ENCODE data around the gene GIPC1. TPM values are rescaled to one million over a fixed set of nuclear protein-coding genes. Genes with fewer than 3 reads are reported as not detected.

Gene GIPC1
- total RNA-seq, 2 experiments from 2014 or later = 26.2 to 30.8 TPM

DNA sequence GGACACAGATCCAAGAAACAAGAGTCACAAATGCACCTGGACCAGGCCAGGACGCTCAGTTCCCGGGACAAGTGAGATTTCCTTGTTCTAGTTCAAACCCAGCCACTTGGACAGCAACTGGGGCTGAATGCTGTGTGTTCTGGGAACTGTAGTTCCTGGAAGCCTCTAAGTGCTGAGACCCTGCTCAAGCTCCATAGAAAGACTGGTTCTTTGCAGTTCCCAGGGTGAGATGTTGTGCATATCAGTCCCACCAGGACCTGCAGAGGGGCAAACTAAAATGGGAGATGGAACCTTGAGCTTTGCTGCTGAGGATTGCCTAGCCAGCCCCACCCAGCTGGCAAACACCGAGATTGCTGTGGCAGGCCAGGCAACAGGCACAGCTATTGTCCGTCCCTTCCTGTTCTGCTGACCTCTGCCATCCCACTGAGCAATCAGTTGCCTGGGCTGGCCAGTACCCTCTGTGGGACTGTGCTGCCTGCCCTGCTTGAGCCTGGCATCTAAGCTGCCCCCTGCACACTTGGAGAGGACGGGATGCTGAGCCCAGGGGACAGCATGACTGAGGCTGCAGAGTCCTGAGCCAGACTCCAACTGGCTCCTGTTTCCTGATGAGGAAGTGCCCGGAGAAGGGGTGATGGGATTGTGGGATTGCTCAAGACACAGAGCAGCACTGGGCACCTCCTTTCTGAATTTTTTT, 1.4 kb upstream of the GIPC1 start:
- Mint-ChIP-seq H3K27ac (no peak overlapping the region), H3K27me3 (peaks cover 7% of the 10 kb centered on the region)
- CTCF ChIA-PET = interaction anchor here (0.9 to 4.3 kb wide), 5 partner anchors 9 to 25 kb away, joined by 3 to 29 read pairs (median 16); partner anchors contain the start of gene DNAJB1

DNA sequence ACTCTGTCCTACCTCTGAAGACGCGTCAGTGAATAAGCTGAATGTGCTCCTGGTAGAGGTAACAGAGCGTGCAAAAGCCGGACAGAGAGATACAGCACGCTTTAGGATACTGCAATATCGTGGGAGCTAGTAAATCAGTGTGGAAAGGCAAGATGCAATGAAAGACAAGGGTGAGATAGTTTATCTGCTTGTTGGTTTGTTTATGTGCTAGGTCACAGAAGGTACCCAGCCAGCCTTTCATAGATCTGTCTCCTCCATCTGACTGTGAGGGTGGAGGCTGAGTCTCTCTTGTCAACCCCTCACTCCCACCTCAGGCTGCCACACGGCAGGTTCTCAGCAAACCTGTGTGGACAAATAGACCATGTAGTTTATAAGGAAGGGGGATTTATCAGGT, 904 bp upstream of the GIPC1 start:
- CTCF ChIA-PET = interaction anchor here (0.6 to 4.3 kb wide), 8 partner anchors 9 to 360 kb away, joined by 3 to 29 read pairs (median 12); partner anchors contain the start of genes ASF1B and PTGER1
- no peak for DNase-seq
- Mint-ChIP-seq H3K4me3 (peak overlapping the region; percentile 67), H3K4me1 (peaks cover 18% of the 10 kb centered on the region), H3K27me3 (peaks cover 7% of the 10 kb centered on the region), H3K9me3 (ENCODE audit: low read depth) (no peaks in the 10 kb centered on the region), H3K36me3 (peaks cover 2% of the 10 kb centered on the region), H3K27ac (peak overlapping the region; percentile 22)
- no peak for ATAC-seq

More for the DNA sequence above, 1.4 kb upstream of the GIPC1 start:
- H3K4me1 Mint-ChIP-seq = peaks cover 18% of the 10 kb centered on the region
- peaks cover 2% of the 10 kb centered on the region for H3K36me3 Mint-ChIP-seq
- no peak for DNase-seq
- no peak for ATAC-seq
- no peak overlapping the region for H3K4me3 Mint-ChIP-seq
- H3K9me3 Mint-ChIP-seq (ENCODE audit: low read depth) = no peaks in the 10 kb centered on the region

GRCh38 chr19:14495672-14496028, 277 bp downstream of the GIPC1 start:
- ATAC-seq = no peak
- H3K4me3 Mint-ChIP-seq = peak overlapping the region; percentile 78
- H3K27me3 Mint-ChIP-seq = peaks cover 7% of the 10 kb centered on the region
- no peak for DNase-seq
- no peaks in the 10 kb centered on the region for H3K9me3 Mint-ChIP-seq (ENCODE audit: low read depth)
- peaks cover 2% of the 10 kb centered on the region for H3K36me3 Mint-ChIP-seq
- H3K4me1 Mint-ChIP-seq = peaks cover 18% of the 10 kb centered on the region
- H3K27ac Mint-ChIP-seq = peak overlapping the region; percentile 24
- CTCF ChIA-PET = interaction anchor here (0.6 to 4.3 kb wide), 12 partner anchors 8 to 359 kb away, joined by 3 to 29 read pairs (median 6); partner anchors contain the start of genes ASF1B and PTGER1

DNA sequence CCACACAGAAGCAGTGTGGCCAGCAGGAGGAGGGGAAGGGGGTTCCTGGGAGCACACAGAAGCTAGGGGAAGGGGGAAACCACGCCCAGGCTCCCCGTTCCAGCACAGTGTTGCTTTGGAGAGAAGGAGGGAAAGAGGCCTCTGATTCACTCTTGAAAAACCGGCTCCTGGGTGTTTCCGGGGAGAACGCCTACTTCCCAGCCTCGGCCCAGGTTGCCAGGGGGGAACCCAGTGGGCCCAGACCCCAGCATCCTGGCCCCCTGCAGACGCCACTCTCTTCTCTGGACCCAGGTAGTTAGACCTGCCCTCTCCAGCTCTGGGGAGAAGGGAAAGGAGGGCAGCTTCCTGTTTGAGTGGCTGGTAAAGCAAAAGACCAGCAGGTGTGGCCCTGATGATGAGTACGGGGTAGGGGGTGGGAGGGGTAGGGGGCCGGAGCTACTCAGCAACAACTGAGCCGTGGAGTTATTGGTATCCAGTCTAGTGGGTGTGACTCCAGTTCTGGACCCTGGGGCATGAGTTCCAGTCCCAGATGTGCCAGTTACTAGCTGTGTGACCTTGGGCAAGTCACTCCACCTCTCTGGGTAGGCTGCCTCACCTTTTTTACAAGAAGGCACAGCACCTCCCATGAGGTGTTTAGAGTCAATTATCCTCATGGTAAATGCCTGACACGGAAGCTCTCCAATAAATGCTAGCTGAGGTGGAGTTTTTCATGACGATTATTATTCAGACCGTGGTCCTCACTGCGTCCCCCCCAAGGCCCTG, 836 bp downstream of the GIPC1 start:
- peaks cover 7% of the 10 kb centered on the region for H3K27me3 Mint-ChIP-seq
- peak overlapping the region; percentile 24 for H3K27ac Mint-ChIP-seq
- ATAC-seq (no peak), DNase-seq (no peak)
- H3K4me1 Mint-ChIP-seq = peaks cover 18% of the 10 kb centered on the region
- peak overlapping the region; percentile 78 for H3K4me3 Mint-ChIP-seq
- peaks cover 2% of the 10 kb centered on the region for H3K36me3 Mint-ChIP-seq
- CTCF ChIA-PET = interaction anchor here (0.6 to 4.3 kb wide), 11 partner anchors 9 to 358 kb away, joined by 3 to 29 read pairs (median 7); partner anchors contain the start of gene ASF1B
- no peaks in the 10 kb centered on the region for H3K9me3 Mint-ChIP-seq (ENCODE audit: low read depth)

GRCh38 chr19:14494411-14494810, 1.5 kb downstream of the GIPC1 start:
- peaks cover 7% of the 10 kb centered on the region for H3K27me3 Mint-ChIP-seq
- H3K36me3 Mint-ChIP-seq = peaks cover 3% of the 10 kb centered on the region
- DNase-seq = no peak
- CTCF ChIA-PET = interaction anchor here (1.3 to 4.3 kb wide), 5 partner anchors 10 to 347 kb away, joined by 3 to 29 read pairs (median 16); no protein-coding TSS in a partner anchor
- peaks cover 18% of the 10 kb centered on the region for H3K4me1 Mint-ChIP-seq
- no peaks in the 10 kb centered on the region for H3K9me3 Mint-ChIP-seq (ENCODE audit: low read depth)
- H3K27ac Mint-ChIP-seq = peak overlapping the region; percentile 34
- ATAC-seq = no peak
- peak overlapping the region; percentile 36 for H3K4me3 Mint-ChIP-seq

GRCh38 chr19:14492756-14493337, 3.1 kb downstream of the GIPC1 start:
- H3K4me1 Mint-ChIP-seq = peaks cover 18% of the 10 kb centered on the region
- H3K36me3 Mint-ChIP-seq = peaks cover 4% of the 10 kb centered on the region
- no peak overlapping the region for H3K27ac Mint-ChIP-seq
- no peak overlapping the region for H3K4me3 Mint-ChIP-seq
- H3K27me3 Mint-ChIP-seq = peaks cover 7% of the 10 kb centered on the region
- DNase-seq (no peak), ATAC-seq (no peak)
- no peaks in the 10 kb centered on the region for H3K9me3 Mint-ChIP-seq (ENCODE audit: low read depth)
- CTCF ChIA-PET = interaction anchor here (1.2 to 2.1 kb wide), 4 partner anchors 12 to 15 kb away, joined by 3 to 5 read pairs (median 4); no protein-coding TSS in a partner anchor

DNA sequence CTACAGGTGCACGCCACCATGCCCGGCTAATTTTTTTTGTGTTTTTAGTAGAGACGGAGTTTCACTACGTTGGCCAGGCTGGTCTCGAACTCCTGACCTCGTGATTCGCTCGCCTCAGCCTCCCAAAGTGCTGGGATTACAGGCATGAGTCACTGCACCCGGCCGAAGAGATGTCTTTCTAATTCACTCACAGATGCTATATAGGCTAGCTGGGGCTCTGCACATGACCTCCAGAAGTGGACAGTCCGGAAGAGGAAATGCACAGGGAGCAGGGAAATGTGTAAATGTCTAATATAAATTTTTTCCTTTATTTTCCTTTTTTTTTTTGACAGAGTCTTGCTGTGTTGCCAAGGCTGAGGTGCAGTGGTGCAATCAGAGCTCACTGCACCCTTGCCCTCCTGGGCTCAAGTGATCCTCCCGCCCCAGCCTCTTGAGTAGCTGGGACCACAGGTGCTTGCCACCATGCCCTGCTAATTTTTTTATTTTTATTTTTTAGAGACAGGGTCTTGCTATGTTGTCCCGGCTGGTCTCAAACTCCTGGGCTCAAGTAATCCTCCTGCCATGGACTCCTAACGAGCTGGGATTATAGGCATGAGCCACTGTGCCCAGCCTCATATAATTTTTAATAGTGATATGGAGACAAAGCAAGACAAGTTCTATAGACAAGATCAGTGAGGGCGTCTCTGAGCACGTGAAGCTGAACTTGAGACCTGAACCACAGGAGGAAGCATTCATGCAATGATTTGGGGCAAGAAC, 8.4 kb downstream of the GIPC1 start:
- ATAC-seq (no peak), DNase-seq (no peak)
- no peak overlapping the region for H3K27ac Mint-ChIP-seq
- H3K4me1 Mint-ChIP-seq = peaks cover 6% of the 10 kb centered on the region
- H3K36me3 Mint-ChIP-seq = peaks cover 3% of the 10 kb centered on the region
- CTCF ChIA-PET = interaction anchor here (1.1 to 5.3 kb wide), 11 partner anchors 9 to 351 kb away, joined by 3 to 29 read pairs (median 5); partner anchors contain the start of genes PKN1 and PTGER1
- H3K27me3 Mint-ChIP-seq = no peaks in the 10 kb centered on the region
- no peaks in the 10 kb centered on the region for H3K9me3 Mint-ChIP-seq (ENCODE audit: low read depth)
- H3K4me3 Mint-ChIP-seq = no peak overlapping the region

DNA sequence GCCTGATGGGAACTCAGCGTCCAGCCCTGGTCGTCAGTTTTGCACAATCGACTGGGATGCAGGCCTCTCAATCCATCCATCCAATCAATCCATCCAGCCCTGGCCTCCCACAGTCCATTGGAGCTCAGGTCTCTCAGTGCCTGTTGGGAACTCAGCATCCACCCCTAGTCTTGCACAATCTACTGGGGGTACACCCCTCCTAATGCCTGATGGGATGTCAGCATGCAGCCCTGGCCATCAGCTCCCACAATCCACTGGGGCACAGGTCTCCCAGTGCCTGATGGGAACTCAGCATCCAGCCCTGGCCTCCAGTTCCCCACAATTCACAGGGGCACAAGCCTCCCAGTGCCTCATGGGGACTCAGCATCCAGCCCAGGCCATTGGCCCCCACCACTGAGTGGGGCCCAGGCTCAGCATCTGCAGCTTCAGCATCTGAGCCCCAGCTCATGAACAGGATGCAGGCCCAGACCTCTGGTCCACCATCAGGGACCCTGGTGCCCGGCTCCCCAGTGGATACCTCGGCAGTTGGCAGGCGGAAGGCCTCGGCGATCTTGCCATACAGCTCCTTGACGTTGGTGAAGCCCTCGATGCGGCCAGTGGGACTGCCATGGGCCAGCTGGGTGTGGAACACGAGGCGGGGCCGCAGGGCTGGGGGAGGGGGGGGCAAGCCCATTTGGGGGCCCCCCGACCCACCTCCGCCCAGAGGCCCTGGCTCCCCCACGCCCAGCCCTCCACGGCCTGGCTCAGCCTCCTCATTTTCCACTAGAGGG, 13.6 kb downstream of the GIPC1 start:
- DNase-seq = no peak
- Mint-ChIP-seq H3K27me3 (no peaks in the 10 kb centered on the region), H3K36me3 (no peaks in the 10 kb centered on the region), H3K27ac (no peak overlapping the region), H3K9me3 (ENCODE audit: low read depth) (no peaks in the 10 kb centered on the region), H3K4me1 (peaks cover 13% of the 10 kb centered on the region), H3K4me3 (no peak overlapping the region)
- CTCF ChIA-PET = interaction anchor here (1.1 to 6.2 kb wide), 8 partner anchors 10 to 346 kb away, joined by 3 to 90 read pairs (median 24); partner anchors contain the start of genes ASF1B, DDX39A and PKN1
- ATAC-seq = no peak

DNA sequence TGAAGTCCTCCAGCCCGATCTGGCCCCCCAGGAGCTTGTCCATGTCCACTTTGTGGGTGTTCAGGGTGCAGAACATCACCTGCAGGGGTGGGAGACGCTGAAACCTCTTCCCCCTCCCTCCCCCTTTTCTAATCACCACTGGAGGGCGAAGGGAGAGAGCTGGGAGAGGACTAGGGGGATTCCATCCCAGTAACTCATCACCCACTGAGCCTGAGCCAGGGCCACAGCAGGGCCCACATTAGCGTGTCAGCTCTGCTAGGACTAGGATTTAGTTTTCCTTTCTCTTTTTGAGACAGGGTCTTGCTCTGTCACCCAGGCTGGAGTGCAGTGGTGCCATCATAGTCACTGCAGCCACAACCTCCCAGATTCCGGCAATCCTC, 15.2 kb downstream of the GIPC1 start:
- H3K9me3 Mint-ChIP-seq (ENCODE audit: low read depth) = no peaks in the 10 kb centered on the region
- CTCF ChIA-PET = interaction anchor here (0.6 to 6.2 kb wide), 36 partner anchors 8 to 399 kb away, joined by 3 to 90 read pairs (median 6); partner anchors contain the start of genes ADGRE5, ASF1B, DDX39A and DNAJB1
- no peaks in the 10 kb centered on the region for H3K36me3 Mint-ChIP-seq
- H3K27ac Mint-ChIP-seq = no peak overlapping the region
- H3K27me3 Mint-ChIP-seq = no peaks in the 10 kb centered on the region
- H3K4me3 Mint-ChIP-seq = no peak overlapping the region
- DNase-seq = no peak
- ATAC-seq = no peak
- H3K4me1 Mint-ChIP-seq = peaks cover 15% of the 10 kb centered on the region

DNA sequence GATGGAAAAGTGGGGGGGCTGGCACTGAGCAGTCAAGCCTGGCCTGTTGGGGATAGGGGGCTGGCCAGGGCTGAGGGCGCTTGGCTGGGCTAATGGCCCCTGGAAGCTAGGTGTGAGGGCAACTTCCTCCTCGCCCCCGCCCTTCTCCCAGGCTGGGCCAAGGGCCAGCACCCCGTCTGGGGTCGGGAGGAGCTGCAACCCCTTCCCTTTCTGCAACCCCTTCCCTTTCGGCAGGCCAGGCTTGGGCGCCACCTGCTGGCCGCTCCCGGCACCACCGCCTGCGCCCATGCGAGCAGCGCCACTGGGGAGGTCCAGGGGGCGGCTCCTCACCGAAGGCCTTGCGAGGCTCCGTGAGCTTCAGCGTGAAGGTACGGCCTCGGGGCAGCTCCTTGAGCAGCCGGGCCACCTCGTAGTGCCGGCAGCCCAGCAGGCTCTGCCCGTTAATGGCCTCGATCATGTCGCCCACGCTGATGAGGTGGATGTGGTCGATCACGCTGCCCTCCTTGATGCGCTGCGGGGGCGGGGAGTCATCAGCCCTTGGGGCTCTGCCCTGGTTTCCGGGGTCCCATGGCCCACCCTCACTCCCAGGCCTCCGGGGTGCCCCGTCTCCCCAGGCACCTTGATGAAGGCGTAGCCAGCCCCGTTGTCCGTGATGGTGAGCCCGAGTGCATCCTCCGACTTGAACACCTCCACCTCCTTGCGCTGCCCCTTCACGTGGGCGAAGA, 15.8 kb downstream of the GIPC1 start:
- peak; percentile 79 for DNase-seq
- peak; percentile 83 for ATAC-seq
- Mint-ChIP-seq H3K36me3 (no peaks in the 10 kb centered on the region), H3K4me1 (peaks cover 18% of the 10 kb centered on the region), H3K4me3 (no peak overlapping the region), H3K27me3 (no peaks in the 10 kb centered on the region), H3K9me3 (ENCODE audit: low read depth) (no peaks in the 10 kb centered on the region), H3K27ac (no peak overlapping the region)
- CTCF ChIA-PET = interaction anchor here (0.6 to 6.2 kb wide), 40 partner anchors 8 to 1595 kb away, joined by 3 to 90 read pairs (median 6); partner anchors contain the start of genes ADGRE5, ASF1B, DDX39A and DNAJB1

DNA sequence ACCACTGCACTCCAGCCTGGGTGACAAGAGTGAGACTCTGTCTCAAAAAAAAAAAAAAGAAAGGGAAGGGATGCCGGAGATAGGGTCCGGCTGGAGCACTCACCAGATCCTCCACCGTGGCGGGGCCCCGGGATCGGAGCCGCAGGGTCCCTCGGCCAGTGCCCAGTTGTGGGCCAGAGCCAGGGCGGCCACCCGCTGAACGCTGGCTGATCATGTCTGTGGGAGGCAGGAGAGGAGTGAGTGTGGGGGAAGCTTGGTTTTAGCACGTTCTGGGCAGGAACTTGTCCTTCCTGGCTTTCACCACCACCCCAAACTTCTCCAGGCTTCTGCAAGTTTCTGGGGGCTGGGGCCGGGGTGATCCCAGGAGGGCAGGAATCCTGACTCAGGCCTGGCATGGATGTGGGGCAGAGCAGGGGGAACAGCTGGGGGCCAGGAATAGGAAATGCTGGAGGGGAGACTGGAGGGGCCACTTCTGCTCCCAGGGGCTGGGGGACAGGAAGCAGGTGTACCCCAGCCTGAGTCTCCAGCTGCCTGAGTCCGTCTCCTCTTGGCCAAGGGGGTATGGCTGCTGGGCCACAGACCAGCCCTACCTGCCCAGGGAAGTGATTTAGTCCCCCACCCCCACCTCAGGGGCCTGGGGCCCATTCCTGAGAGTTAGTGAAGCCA, 16.5 kb downstream of the GIPC1 start:
- Mint-ChIP-seq H3K4me3 (no peak overlapping the region), H3K9me3 (ENCODE audit: low read depth) (no peaks in the 10 kb centered on the region)

More for the DNA sequence above, 16.5 kb downstream of the GIPC1 start:
- H3K27me3 Mint-ChIP-seq = peaks cover 5% of the 10 kb centered on the region
- DNase-seq (no peak), ATAC-seq (no peak)
- CTCF ChIA-PET = interaction anchor here (0.6 to 6.2 kb wide), 40 partner anchors 7 to 1594 kb away, joined by 3 to 90 read pairs (median 6); partner anchors contain the start of genes ADGRE5, ASF1B, DDX39A and DNAJB1
- H3K36me3 Mint-ChIP-seq = no peaks in the 10 kb centered on the region
- H3K4me1 Mint-ChIP-seq = peaks cover 23% of the 10 kb centered on the region
- no peak overlapping the region for H3K27ac Mint-ChIP-seq

Data from activated CD8-positive, alpha-beta memory T cell treated with anti-CD3 and anti-CD28 coated beads, Interleukin-2, amount 10 ng/mL, durations not matched to agents 7 days and 5 days (primary cell).